HG02610 (cell line): ENCODE data around the gene CUL5.
A peak's percentile ranks its signal among the peaks of the same experiment; 100 is the strongest.
"Not testable (repeated sequence)": the region's sequence is repeated elsewhere in the genome, so short reads cannot be mapped to it uniquely, and the experiment has no call there.

Source experiments
- ATAC-seq: cut with Tn5 transposase; IDR thresholded peaks from one replicate; pipeline ENCODE4 v1.9.1; 2021; ENCODE audit warnings: mild to moderate bottlenecking, moderate library complexity; ENCODE audit not compliant: unreplicated experiment

The CUL5 gene

DNA sequence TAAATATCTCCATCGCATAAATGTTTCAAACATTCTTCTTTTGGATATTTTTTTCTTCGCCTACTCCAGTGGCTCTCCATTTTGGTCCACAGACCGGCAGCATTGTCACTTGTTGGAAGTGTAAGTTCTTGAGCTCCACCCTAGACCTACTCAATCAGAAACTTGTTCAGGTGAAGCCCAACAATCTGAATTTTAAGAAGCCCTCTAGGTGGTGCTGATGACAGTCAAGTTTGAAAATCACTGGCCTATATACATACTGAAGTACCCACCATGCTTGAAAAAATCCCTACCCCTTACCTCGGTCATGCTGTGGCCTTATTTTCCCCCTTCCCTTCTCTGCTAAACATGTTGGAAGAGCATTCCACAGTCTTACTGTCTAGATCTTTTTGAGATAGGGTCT, 102.4 kb downstream of the CUL5 start:
- no peak for ATAC-seq

GRCh38 chr11:108112057-108112456, 103.4 kb downstream of the CUL5 start:
- ATAC-seq, result no peak

GRCh38 chr11:108115500-108116140, 106.9 kb downstream of the CUL5 start:
- ATAC-seq, result no peak

- no peak for ATAC-seq
These were observed 109.2 kb downstream of the CUL5 start for GRCh38 chr11:108117746-108118371.

GRCh38 chr11:108120936-108121273, 112.2 kb downstream of the CUL5 start:
- ATAC-seq, result peak; percentile 6

GRCh38 chr11:108121274-108122155, 112.8 kb downstream of the CUL5 start, which contains the start of gene ACAT1:
Gene ACAT1 (plus strand): TSS chr11:108121567. CDS start chr11:108121607, 40 bp downstream.
- ATAC-seq, result peak; percentile 98

DNA sequence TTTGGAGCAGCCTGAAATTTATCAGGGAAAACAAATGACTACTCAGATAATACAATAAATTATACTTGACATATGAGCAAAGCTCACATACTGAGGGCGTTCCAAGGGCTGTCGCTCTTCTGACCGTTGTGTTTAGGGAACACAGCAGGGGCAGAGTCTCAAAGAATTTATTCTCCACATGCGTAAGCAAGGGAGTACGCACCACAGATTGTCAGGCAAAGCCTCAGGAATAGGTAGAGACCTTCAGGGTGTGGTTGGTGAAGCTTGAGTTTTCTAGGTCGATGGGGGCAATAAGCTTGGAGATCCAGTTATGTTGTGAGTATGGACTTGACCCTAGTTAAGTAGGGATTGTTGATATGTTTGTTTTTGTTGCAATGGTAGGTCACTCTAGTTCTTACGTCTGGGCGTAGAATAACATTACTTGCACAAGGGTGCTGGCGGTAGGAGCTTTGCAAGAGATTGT, 113.5 kb downstream of the CUL5 start:
- ATAC-seq, result no peak

DNA sequence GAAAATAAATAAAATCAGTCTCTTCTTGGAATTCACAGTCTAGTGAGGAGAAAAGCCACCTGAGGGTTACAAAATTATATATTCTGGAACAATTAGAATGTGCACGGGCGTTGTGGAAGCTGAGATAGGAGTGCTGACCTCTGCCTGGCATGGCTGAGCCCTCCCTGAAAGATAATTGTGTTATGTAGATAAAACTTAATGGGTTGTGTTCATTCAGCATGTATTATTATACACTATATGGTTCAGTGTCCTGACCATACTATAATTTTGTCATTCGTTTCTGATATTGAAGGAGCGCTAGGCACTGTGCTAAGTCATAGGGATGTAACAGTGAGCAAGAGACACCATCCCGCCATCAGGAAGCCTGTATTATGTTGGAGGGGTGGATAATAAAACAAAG, 116.4 kb downstream of the CUL5 start:
- no peak for ATAC-seq

- ATAC-seq, result no peak
These were observed 120.1 kb downstream of the CUL5 start for GRCh38 chr11:108128772-108129171.

DNA sequence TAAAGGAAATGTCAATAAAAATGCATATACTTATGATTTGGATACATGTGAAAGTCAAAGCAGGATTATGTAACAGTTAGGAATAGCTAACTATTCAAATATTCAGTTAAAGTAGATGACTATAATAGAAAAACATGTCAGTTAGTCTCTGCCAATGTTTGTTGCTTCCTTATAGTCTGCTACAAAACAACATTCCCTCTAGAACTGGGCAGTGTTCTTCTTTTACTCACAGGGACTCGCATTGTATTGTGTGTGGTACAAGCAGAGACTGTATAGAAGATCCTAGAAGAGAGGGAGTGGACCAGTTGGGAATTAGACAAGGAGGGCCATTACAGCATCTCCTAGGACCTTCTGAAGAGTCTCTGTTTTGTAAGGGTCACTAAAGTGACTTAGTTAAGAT, 123.3 kb downstream of the CUL5 start:
- no peak for ATAC-seq

DNA sequence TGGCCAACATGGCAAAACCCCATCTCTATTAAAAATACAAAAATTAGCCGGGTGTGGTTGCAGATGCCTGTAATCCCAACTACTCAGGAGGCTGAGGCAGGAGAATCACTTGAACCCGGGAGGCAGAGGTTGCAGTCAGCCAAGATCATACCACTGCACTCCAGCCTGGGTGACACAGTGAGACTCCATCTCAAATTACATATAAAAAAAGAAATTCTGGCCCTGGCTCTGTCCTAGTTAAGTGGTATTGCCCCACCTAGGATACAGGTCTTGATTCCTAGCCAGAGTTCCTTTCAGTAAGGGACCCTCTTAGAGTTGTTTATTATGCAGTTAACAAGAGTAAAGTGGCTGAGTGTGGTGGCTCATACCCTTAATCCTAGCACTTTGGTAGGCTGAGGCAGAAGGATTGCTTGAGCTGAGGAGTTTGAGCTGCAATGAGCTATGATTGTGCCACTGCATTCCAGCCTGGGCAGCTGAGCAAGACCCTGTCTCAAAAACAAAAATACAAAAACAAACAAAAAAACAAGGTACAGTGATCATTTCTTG, 124.4 kb downstream of the CUL5 start:
- ATAC-seq, result not testable (repeated sequence)

GRCh38 chr11:108135845-108136544, 127.3 kb downstream of the CUL5 start:
- ATAC-seq, result peak; percentile 45

DNA sequence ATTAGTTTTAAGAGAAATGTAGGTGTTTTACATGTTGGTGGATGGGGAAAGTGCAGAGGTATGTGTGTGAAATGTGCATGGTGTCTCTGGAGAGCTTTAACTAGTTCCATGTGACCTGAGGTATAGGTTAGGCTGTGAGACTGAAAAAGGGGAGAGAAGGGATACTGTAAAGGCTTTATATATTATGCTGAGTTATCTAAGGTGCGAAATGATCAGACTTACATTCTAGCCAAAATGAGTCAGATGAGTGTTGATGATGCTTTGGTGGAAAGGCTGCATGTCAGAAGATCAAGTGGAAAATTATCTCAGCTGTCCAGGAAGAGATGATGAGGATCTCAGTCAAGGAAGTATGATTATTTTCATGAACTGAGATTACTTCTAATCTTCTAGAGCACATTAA, 128.5 kb downstream of the CUL5 start:
- ATAC-seq, result no peak

- no peak for ATAC-seq
These were observed 133.6 kb downstream of the CUL5 start for GRCh38 chr11:108142304-108142703.

DNA sequence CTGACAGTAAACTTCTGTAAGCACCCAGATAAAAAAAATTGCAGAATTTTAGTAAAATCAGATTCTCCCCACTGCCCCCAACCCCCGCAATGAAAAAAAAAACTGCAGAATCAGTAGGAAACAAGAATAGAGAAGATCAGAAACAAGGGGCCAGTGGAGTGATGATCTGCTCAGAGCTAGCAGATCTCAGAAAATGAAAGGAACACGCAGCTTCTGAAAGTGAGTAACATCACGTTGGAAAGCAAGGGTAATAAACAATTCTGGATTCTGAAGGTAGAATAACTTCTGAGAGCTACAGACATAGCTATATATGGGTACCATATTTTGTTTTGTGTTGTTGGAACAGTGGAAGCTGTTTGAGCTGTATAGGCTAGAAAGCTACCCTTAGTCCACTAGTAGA, 135.9 kb downstream of the CUL5 start:
- ATAC-seq, result no peak

DNA sequence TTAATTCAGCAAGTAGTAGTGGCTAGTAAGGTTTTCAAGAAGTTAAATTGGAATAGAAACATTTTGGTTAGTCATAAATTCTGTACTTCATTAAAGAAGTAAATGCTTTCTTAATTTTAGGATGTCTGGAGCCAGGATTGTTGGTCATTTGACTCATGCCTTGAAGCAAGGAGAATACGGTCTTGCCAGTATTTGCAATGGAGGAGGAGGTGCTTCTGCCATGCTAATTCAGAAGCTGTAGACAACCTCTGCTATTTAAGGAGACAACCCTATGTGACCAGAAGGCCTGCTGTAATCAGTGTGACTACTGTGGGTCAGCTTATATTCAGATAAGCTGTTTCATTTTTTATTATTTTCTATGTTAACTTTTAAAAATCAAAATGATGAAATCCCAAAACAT, 138.5 kb downstream of the CUL5 start:
- ATAC-seq, result no peak

DNA sequence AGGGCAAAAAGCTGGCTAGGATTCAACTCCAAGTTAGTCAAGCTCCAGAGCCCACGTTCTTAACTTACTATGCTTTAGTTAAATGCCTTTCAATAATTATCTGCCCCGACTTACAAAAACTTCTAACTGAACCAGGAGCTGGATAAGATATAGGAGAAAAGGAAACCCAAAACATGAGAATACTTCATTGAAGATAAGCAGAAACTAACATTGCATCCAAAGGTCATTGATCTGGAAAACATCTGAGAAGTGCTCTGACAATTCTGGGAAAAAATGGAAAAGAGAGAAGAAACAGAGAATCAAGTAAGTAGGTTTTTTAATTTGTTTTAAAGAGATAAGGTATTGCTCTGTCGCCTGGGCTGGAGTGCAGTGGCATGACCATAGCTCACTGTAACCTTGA, 139.9 kb downstream of the CUL5 start:
- no peak for ATAC-seq

DNA sequence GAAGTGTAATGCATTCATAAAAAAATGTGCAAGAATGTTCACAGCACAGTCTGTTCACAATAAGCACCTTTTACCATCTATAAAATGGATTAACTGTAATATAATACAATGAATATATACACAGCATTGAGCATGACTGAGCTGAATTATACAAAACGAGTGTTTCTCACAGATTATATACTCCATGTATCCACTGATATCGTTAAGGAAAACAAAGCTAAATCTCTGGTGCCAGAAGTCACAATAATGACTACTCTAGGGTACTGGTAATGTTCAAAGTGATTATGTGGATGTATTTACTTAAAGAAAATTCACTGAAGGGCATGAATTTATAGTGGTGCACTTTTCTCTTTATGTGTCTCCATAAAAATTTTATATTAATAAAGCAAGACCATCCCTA, 145.9 kb downstream of the CUL5 start:
- no peak for ATAC-seq
